IMR-90 (cell line): ENCODE results near the gene RYR3. TPM values are rescaled to one million over a fixed set of nuclear protein-coding genes. Genes with fewer than 3 reads are reported as not detected.

Experiments used
- ATAC-seq: fragments of 200-7000 bp; cut with Tn5 transposase; 2 replicates; pipeline ENCODE4 v1.9.1; 2020; ENCODE audit warnings: low read depth, mild to moderate bottlenecking, moderate library complexity
- BruUV-seq: library from RNA; stranded (reverse); fragments of 400-500 nt; replicated peaks from 2 replicates; lab custom pipeline; 2021; lab: Mats Ljungman, UMichigan
- CTCF ChIA-PET: fragments of 300-600 bp; formaldehyde crosslinking; extraction: SDS; loops from one replicate; lab custom pipeline; 2021; ENCODE audit warnings: antibody characterized with exemption; lab: Yijun Ruan, JAX
- POLR2A ChIA-PET: fragments of 300-600 bp; sonication (Branson Sonifier 250); formaldehyde crosslinking; loops from one replicate; lab custom pipeline; 2022; ENCODE audit warnings: antibody characterized with exemption; ENCODE audit not compliant: unreplicated experiment; lab: Charles Lee
- DNase-seq: peaks from one replicate; pipeline ENCODE4 v3.0.0; 2013
- H2AFZ ChIP-seq: replicated peaks from 2 replicates; pipeline ENCODE3; 2013; ENCODE audit warnings: low read length, mild to moderate bottlenecking; ENCODE audit not compliant: poor library complexity
- H2AK5ac ChIP-seq: 2 replicates; pipeline ENCODE4 v1.6.1; 2013; ENCODE audit warnings: low read depth, low read length, inconsistent platforms
- H2AK9ac ChIP-seq: replicated peaks from 2 replicates; pipeline ENCODE3; 2013; ENCODE audit warnings: mild to moderate bottlenecking, low read depth, low read length, moderate library complexity; ENCODE audit not compliant: poor library complexity
- H2BK120ac ChIP-seq: 2 replicates; pipeline ENCODE4 v1.6.1; 2013; ENCODE audit warnings: low read depth, low read length, inconsistent platforms
- H2BK15ac ChIP-seq: 3 replicates; pipeline ENCODE4 v1.6.1; 2013; ENCODE audit warnings: low read depth, low read length, inconsistent platforms
- H2BK20ac ChIP-seq: 2 replicates; pipeline ENCODE4 v1.6.1; 2013; ENCODE audit warnings: low read depth, mild to moderate bottlenecking, inconsistent platforms, low read length, moderate library complexity
- H2BK5ac ChIP-seq: 2 replicates; pipeline ENCODE4 v1.6.1; 2013; ENCODE audit warnings: mild to moderate bottlenecking, low read depth, low read length, inconsistent platforms; ENCODE audit not compliant: poor library complexity, severe bottlenecking
- H3K14ac ChIP-seq: replicated peaks from 2 replicates; pipeline ENCODE4 v1.6.1; 2013; ENCODE audit warnings: low read depth, low read length, inconsistent platforms
- H3K18ac ChIP-seq: 2 replicates; pipeline ENCODE4 v1.6.1; 2013; ENCODE audit warnings: low read depth, low read length, control low read depth
- H3K23ac ChIP-seq: 2 replicates; pipeline ENCODE4 v1.6.1; 2013; ENCODE audit warnings: low read depth, low read length, inconsistent platforms
- H3K27ac ChIP-seq: 2 replicates; pipeline ENCODE4 v1.5.1; 2013; ENCODE audit warnings: mild to moderate bottlenecking, control low read depth, low read length; ENCODE audit not compliant: insufficient read depth
- H3K27me3 ChIP-seq: 2 replicates; pipeline ENCODE4 v1.6.1; 2013; ENCODE audit warnings: low read length; ENCODE audit not compliant: control insufficient read depth, insufficient read depth
- H3K36me3 ChIP-seq: 2 replicates; pipeline ENCODE4 v1.6.1; 2013; ENCODE audit warnings: low read length, mixed read lengths; ENCODE audit not compliant: control insufficient read depth, insufficient read depth
- H3K4ac ChIP-seq: 2 replicates; pipeline ENCODE4 v1.6.1; 2013; ENCODE audit warnings: low read depth, low read length, inconsistent platforms
- H3K4me1 ChIP-seq: 2 replicates; pipeline ENCODE4 v1.6.1; 2013; ENCODE audit warnings: low read length, mixed read lengths; ENCODE audit not compliant: control insufficient read depth, insufficient read depth
- H3K4me2 ChIP-seq: 2 replicates; pipeline ENCODE4 v1.6.1; 2013; ENCODE audit warnings: low read depth, mild to moderate bottlenecking, control low read depth, low read length, moderate library complexity
- H3K4me3 ChIP-seq: 2 replicates; pipeline ENCODE4 v1.5.1; 2013; ENCODE audit warnings: low read depth, mild to moderate bottlenecking, control low read depth, low read length, moderate library complexity; ENCODE audit not compliant: insufficient read depth
- H3K56ac ChIP-seq: 2 replicates; pipeline ENCODE4 v1.6.1; 2013; ENCODE audit warnings: low read length, inconsistent platforms; ENCODE audit not compliant: insufficient read depth; ENCODE audit errors: extremely low read depth
- H3K79me1 ChIP-seq, 2 experiments: 2 replicates each; pipeline ENCODE4 v1.6.1; 2013; ENCODE audit warnings: low read length in 2 of 2, inconsistent platforms in 1 of 2, low read depth in 1 of 2
- H3K9ac ChIP-seq: 2 replicates; pipeline ENCODE4 v1.6.1; 2013; ENCODE audit warnings: low read depth, low read length, control low read depth
- H3K9me1 ChIP-seq: 2 replicates; pipeline ENCODE4 v1.6.1; 2013; ENCODE audit warnings: low read length, inconsistent platforms; ENCODE audit not compliant: insufficient read depth
- H3K9me3 ChIP-seq: 2 replicates; pipeline ENCODE4 v1.6.1; 2013; ENCODE audit warnings: low read length; ENCODE audit not compliant: control insufficient read depth, insufficient read depth
- H4K20me1 ChIP-seq: 2 replicates; pipeline ENCODE4 v1.6.1; 2013; ENCODE audit warnings: low read length, inconsistent platforms; ENCODE audit not compliant: insufficient read depth
- H4K5ac ChIP-seq: 2 replicates; pipeline ENCODE4 v1.6.1; 2013; ENCODE audit warnings: mild to moderate bottlenecking, low read depth, low read length, control low read depth
- H4K8ac ChIP-seq, 2 experiments: 2 replicates each; pipeline ENCODE4 v1.6.1; 2013; ENCODE audit warnings: low read depth in 2 of 2, low read length in 2 of 2, control low read depth in 1 of 2, inconsistent platforms in 1 of 2
- H4K91ac ChIP-seq: 2 replicates; pipeline ENCODE4 v1.6.1; 2013; ENCODE audit warnings: low read depth, low read length, inconsistent platforms; ENCODE audit not compliant: insufficient read depth
- CEBPB ChIP-seq: IDR thresholded peaks from 2 replicates; pipeline ENCODE4 v1.6.1; 2012; ENCODE audit warnings: low read depth, low read length, improper control_type of control experiment
- ELK1 ChIP-seq: fragments of 150-350 bp; IDR thresholded peaks from 2 replicates; pipeline ENCODE4 v1.6.1; 2016; ENCODE audit warnings: low read depth, mild to moderate bottlenecking, low read length, moderate library complexity, borderline replicate concordance
- FOS ChIP-seq: fragments of 150-350 bp; IDR thresholded peaks from 2 replicates; pipeline ENCODE4 v1.6.1; 2016; ENCODE audit warnings: low read depth, low read length
- MAFK ChIP-seq: IDR thresholded peaks from 2 replicates; pipeline ENCODE4 v1.6.1; 2012; ENCODE audit warnings: low read depth, low read length, improper control_type of control experiment
- MAZ ChIP-seq: IDR thresholded peaks from 2 replicates; pipeline ENCODE4 v1.6.1; 2012; ENCODE audit warnings: low read depth, mild to moderate bottlenecking, low read length, improper control_type of control experiment, moderate library complexity, borderline replicate concordance
- MXI1 ChIP-seq: IDR thresholded peaks from 2 replicates; pipeline ENCODE4 v1.6.1; 2012; ENCODE audit warnings: low read depth, mild to moderate bottlenecking, low read length, moderate library complexity, borderline replicate concordance
- RCOR1 ChIP-seq: IDR thresholded peaks from 2 replicates; pipeline ENCODE4 v1.6.1; 2012; ENCODE audit warnings: mild to moderate bottlenecking, low read length, improper control_type of control experiment; ENCODE audit not compliant: insufficient replicate concordance
- USF2 ChIP-seq: fragments of 150-350 bp; IDR thresholded peaks from 2 replicates; pipeline ENCODE4 v1.6.1; 2017; ENCODE audit warnings: mild to moderate bottlenecking, antibody characterized with exemption, low read length, low read depth
- WGBS, 2 experiments: methylation state at CpG; one replicate each; pipeline versions ENCODE4 v1.1.5 to v1.1.7; 2013; ENCODE audit warnings: missing lambda C conversion rate in 2 of 2; ENCODE audit not compliant: insufficient read length in 1 of 2; ENCODE audit errors: extremely low coverage in 2 of 2; 5-methylcytosine and 5-hydroxymethylcytosine counted together
- dilution Hi-C: fragments of 300-500 bp; cut with HindIII; formaldehyde crosslinking; loops from one replicate; pipeline ENCODE4 v1.14.3; 2018; ENCODE audit warnings: low sequenced_read_pairs; ENCODE audit not compliant: unreplicated experiment
- in situ Hi-C: fragments of 300-500 bp; cut with MboI; formaldehyde crosslinking; loops from 3 replicates; pipeline ENCODE4 v1.14.3; 2019; ENCODE audit warnings: low sequenced_read_pairs, inconsistent platforms, mixed read lengths
- intact Hi-C: fragments of 100-400 bp; cut with micrococcal nuclease; formaldehyde crosslinking; loops from 2 replicates; pipeline ENCODE4 v1.10.0; 2022
- polyA plus RNA-seq, 3 experiments: library from polyadenylated mRNA; depleted of rRNA; stranded (reverse); fragments of >200 nt; gene quantifications; 2 replicates each; pipeline ENCODE4 v1.2.3, GENCODE V29; 2012; ENCODE audit warnings: low replicate concordance in 1 of 3
- total RNA-seq: library from RNA; depleted of rRNA; stranded (reverse); fragments of >200 nt; gene quantifications from 2 replicates; pipeline ENCODE4 v1.2.3, GENCODE V29; 2012

RYR3 gene
- total and polyA plus RNA-seq, 2 of the 4 experiments (the other 2 are of a cell fraction), result 0.18 TPM; not detected in 1

- H4K5ac ChIP-seq, result no peak overlapping the region
- no peaks in the 10 kb centered on the region for H3K36me3 ChIP-seq
- H3K4me2 ChIP-seq, result no peak overlapping the region
- no peak overlapping the region for H4K8ac ChIP-seq
- BruUV-seq, result no TSS peak
- in situ Hi-C loops (no loop called here), dilution Hi-C loops (no loop called here), intact Hi-C loops (no loop called here)
- H4K20me1 ChIP-seq, result no peaks in the 10 kb centered on the region
- H2BK120ac ChIP-seq, result no peak overlapping the region
- CTCF ChIA-PET, result no interaction called here
- H3K4me3 ChIP-seq, result no peak overlapping the region
- no peak overlapping the region for H2AFZ ChIP-seq
- H3K79me1 ChIP-seq, result no peaks in the 10 kb centered on the region
- H2BK15ac ChIP-seq, result no peak overlapping the region
- H3K56ac ChIP-seq, result no peak overlapping the region
- H3K9me3 ChIP-seq, result no peaks in the 10 kb centered on the region
- H3K4ac ChIP-seq, result no peak overlapping the region
- no peak overlapping the region for H3K9ac ChIP-seq
- TF ChIP-seq MXI1 (no peak), RCOR1 (no peak), CEBPB (no peak), ELK1 (no peak), MAFK (no peak), USF2 (no peak), MAZ (no peak), FOS (no peak)
- no CpG with 5 or more reads among the region's 2 CpGs for WGBS, 2 experiments
- H2BK5ac ChIP-seq, result no peak overlapping the region
- H3K9me1 ChIP-seq, result no peaks in the 10 kb centered on the region
- no peak overlapping the region for H3K18ac ChIP-seq
- no peak overlapping the region for H2AK5ac ChIP-seq
- POLR2A ChIA-PET, result no interaction called here
- H2AK9ac ChIP-seq, result no peak overlapping the region
- no peak overlapping the region for H3K14ac ChIP-seq
- DNase-seq (no peak), ATAC-seq (no peak)
- no peaks in the 10 kb centered on the region for H3K4me1 ChIP-seq
- H2BK20ac ChIP-seq, result no peak overlapping the region
- no peak overlapping the region for H4K91ac ChIP-seq
- H3K27ac ChIP-seq, result no peak overlapping the region
- H3K27me3 ChIP-seq, result no peaks in the 10 kb centered on the region; the same call in 1 of the 2 replicates
- H3K23ac ChIP-seq, result no peak overlapping the region
Measured at GRCh38 chr15:33396475-33396874, 85.7 kb downstream of the RYR3 start.
